Panc1 (cell line): Measurements from ENCODE around the gene PREP. TPM values are rescaled to one million over a fixed set of nuclear protein-coding genes. Genes with fewer than 3 reads are reported as not detected.
A peak's percentile ranks its signal among the peaks of the same experiment; 100 is the strongest.

ENCODE experiments used
- ATAC-seq: fragments of 200-7000 bp; cut with Tn5 transposase; 2 replicates; pipeline ENCODE4 v1.9.1; 2020; ENCODE audit warnings: mild to moderate bottlenecking, moderate library complexity
- BruUV-seq: library from RNA; stranded (reverse); fragments of 400-500 nt; replicated peaks from 2 replicates; lab custom pipeline; 2021; lab: Mats Ljungman, UMichigan
- CTCF ChIA-PET: fragments of 300-600 bp; sonication (Branson Sonifier 250); formaldehyde crosslinking; loops from one replicate; lab custom pipeline; 2022; ENCODE audit warnings: antibody characterized with exemption; lab: Charles Lee
- POLR2A ChIA-PET: fragments of 300-600 bp; sonication (Branson Sonifier 250); formaldehyde crosslinking; loops from one replicate; lab custom pipeline; 2022; ENCODE audit warnings: antibody characterized with exemption; lab: Charles Lee
- DNase-seq: peaks from one replicate; pipeline ENCODE4 v3.0.0-alpha.2; 2010; ENCODE audit warnings: low read depth, low spot score
- H3K27ac ChIP-seq: 2 replicates; pipeline ENCODE4 v1.5.1; 2011; ENCODE audit warnings: mild to moderate bottlenecking, low read length, inconsistent platforms
- H3K27me3 ChIP-seq: fragments of 200-500 bp; sonication (Bioruptor generic); 2 replicates; pipeline ENCODE4 v1.6.0; 2014; ENCODE audit warnings: low read length, inconsistent platforms; ENCODE audit not compliant: control insufficient read depth, insufficient read depth
- H3K36me3 ChIP-seq: fragments of 200-500 bp; sonication (Bioruptor generic); 2 replicates; pipeline ENCODE4 v1.5.1; 2014; ENCODE audit warnings: inconsistent platforms, mild to moderate bottlenecking, low read length, moderate library complexity; ENCODE audit not compliant: control insufficient read depth, insufficient read depth
- H3K4me1 ChIP-seq: 2 replicates; pipeline ENCODE4 v1.5.1; 2011; ENCODE audit warnings: inconsistent platforms, mild to moderate bottlenecking, low read length, moderate library complexity; ENCODE audit not compliant: control insufficient read depth, insufficient read depth
- H3K4me3 ChIP-seq, 2 experiments: 2 replicates each; pipeline ENCODE4 v1.5.1; 2011 to 2012; ENCODE audit warnings: low read depth in 2 of 2, low read length in 2 of 2, mild to moderate bottlenecking in 2 of 2, inconsistent platforms in 1 of 2, moderate library complexity in 1 of 2
- H3K9me3 ChIP-seq: fragments of 200-500 bp; sonication (Bioruptor generic); 2 replicates; pipeline ENCODE4 v1.5.1; 2014; ENCODE audit warnings: low read depth, mild to moderate bottlenecking, inconsistent platforms, low read length, moderate library complexity; ENCODE audit not compliant: control insufficient read depth, insufficient read depth
- CTCF ChIP-seq: fragments of 450-650 bp; IDR thresholded peaks from 2 replicates; pipeline ENCODE4 v1.5.1; 2017; ENCODE audit warnings: mild to moderate bottlenecking
- POLR2AphosphoS5 ChIP-seq: IDR thresholded peaks from 2 replicates; pipeline ENCODE4 v1.6.1; 2012; ENCODE audit warnings: mild to moderate bottlenecking, low read depth, low read length, moderate library complexity
- REST ChIP-seq, 2 experiments: IDR thresholded peaks; 2 replicates each; pipeline ENCODE4 v1.6.1; 2011 to 2012; ENCODE audit warnings: low read depth in 2 of 2, control low read depth in 1 of 2, low read length in 1 of 2, mild to moderate bottlenecking in 1 of 2, moderate library complexity in 1 of 2; ENCODE audit not compliant: insufficient read depth in 1 of 2
- SIN3A ChIP-seq: IDR thresholded peaks from 2 replicates; pipeline ENCODE4 v1.6.1; 2012; ENCODE audit warnings: low read depth, mild to moderate bottlenecking, low read length, moderate library complexity, borderline replicate concordance; ENCODE audit not compliant: insufficient read depth
- TCF7L2 ChIP-seq: IDR thresholded peaks from 2 replicates; pipeline ENCODE4 v1.6.1; 2011; ENCODE audit warnings: mild to moderate bottlenecking, low read depth, low read length, inconsistent platforms
- in situ Hi-C: cut with HindIII; loops from 2 replicates; pipeline ENCODE4 v1.10.0; 2016; ENCODE audit warnings: low sequenced_read_pairs, low pct_unique_long_range_greater_than_20kb
- intact Hi-C: fragments of 100-400 bp; cut with micrococcal nuclease; formaldehyde crosslinking; loops from one replicate; pipeline ENCODE4 v1.10.0; 2022; ENCODE audit not compliant: unreplicated experiment
- total RNA-seq: library from RNA; stranded (reverse); gene quantifications from one replicate; pipeline ENCODE4 v1.2.1, GENCODE V29; 2021; ENCODE audit not compliant: unreplicated experiment

The PREP gene
- total RNA-seq, 1 experiment from 2014 or later = 50.4 TPM

GRCh38 chr6:105317607-105318533 lies 85.0 kb downstream of the PREP start:
- Histone ChIP-seq H3K4me3 (no peak overlapping the region), H3K9me3 (no peaks in the 10 kb centered on the region), H3K27ac (no peak overlapping the region), H3K36me3 (no peaks in the 10 kb centered on the region; the same call in 1 of the 2 replicates), H3K4me1 (no peaks in the 10 kb centered on the region), H3K27me3 (no peaks in the 10 kb centered on the region)
- DNase-seq (peak; percentile 13), ATAC-seq (no peak)
- in situ Hi-C loops (no loop called here), intact Hi-C loops (no loop called here)
- POLR2A ChIA-PET = no interaction called here
- BruUV-seq = no TSS peak
- CTCF ChIA-PET = interaction anchor here (0.6 to 1.7 kb wide), 2 partner anchors 85 to 208 kb away, joined by 3 to 4 read pairs; partner anchors contain the start of gene PREP
- TF ChIP-seq REST (IDR thresholded peaks at IDR 0.05; ENCODE audit: insufficient read depth in 1 of 2, low read depth in 2 of 2, low read length in 1 of 2) (no peak), POLR2AphosphoS5 (no peak), SIN3A (no peak), TCF7L2 (no peak), CTCF (peak; percentile 74)

- ChIA-PET POLR2A (no interaction called here), CTCF (no interaction called here)
- DNase-seq (no peak), ATAC-seq (no peak)
- Histone ChIP-seq H3K9me3 (no peaks in the 10 kb centered on the region), H3K4me3 (no peak overlapping the region), H3K36me3 (peaks cover 2% of the 10 kb centered on the region), H3K27ac (no peak overlapping the region), H3K4me1 (no peaks in the 10 kb centered on the region), H3K27me3 (no peaks in the 10 kb centered on the region)
- intact Hi-C loops = no loop called here
- TF ChIP-seq REST (IDR thresholded peaks at IDR 0.05; ENCODE audit: insufficient read depth in 1 of 2, low read depth in 2 of 2, low read length in 1 of 2) (no peak), CTCF (no peak)
- in situ Hi-C loops = no loop called here
- no TSS peak for BruUV-seq
Observed at GRCh38 chr6:105313211-105313610, 89.7 kb downstream of the PREP start.
